Upper lobe of left lung (tissue), 6 donors: ENCODE data around the gene MYNN. TPM values are rescaled to one million over a fixed set of nuclear protein-coding genes. Genes with fewer than 3 reads are reported as not detected.

Source experiments
- ATAC-seq, 2 donors: fragments of 200-7000 bp; cut with Tn5 transposase; one replicate each; pipeline ENCODE4 v1.9.1; 2022; ENCODE audit warnings: mild to moderate bottlenecking in 2 of 2, moderate library complexity in 2 of 2; ENCODE audit not compliant: low FRiP score in 2 of 2
- DNase-seq, 2 donors: peaks; one replicate each; pipeline ENCODE4 v3.0.0-alpha.2; 2019 to 2020
- H3K27ac ChIP-seq, 4 donors: fragments of 200-600 bp; sonication (generic); one replicate each; pipeline ENCODE4 v1.5.1; 2016 to 2019
- H3K27me3 ChIP-seq, 4 donors: fragments of 200-600 bp; sonication (generic); one replicate each; pipeline ENCODE4 v1.5.1; 2017 to 2019
- H3K36me3 ChIP-seq, 4 donors: fragments of 200-600 bp; sonication (generic); one replicate each; pipeline ENCODE4 v1.5.1; 2016 to 2019
- H3K4me1 ChIP-seq, 4 donors: fragments of 200-600 bp; sonication (generic); one replicate each; pipeline ENCODE4 v1.5.1; 2018 to 2019
- H3K4me3 ChIP-seq, 4 donors: fragments of 200-600 bp; sonication (generic); one replicate each; pipeline ENCODE4 v1.5.1; 2017 to 2019; ENCODE audit warnings: mild to moderate bottlenecking in 2 of 4, moderate library complexity in 1 of 4
- H3K9me3 ChIP-seq, 4 donors: fragments of 200-600 bp; sonication (generic); one replicate each; pipeline ENCODE4 v1.5.1; 2018 to 2019
- CTCF ChIP-seq, 6 experiments: fragments of 450-650 bp in 4 of 6; fragments of 200-600 bp in 2 of 6; sonication (generic) in 2 of 6; IDR thresholded peaks; one replicate each; pipeline ENCODE4 v1.5.1; 2016 to 2019; ENCODE audit warnings: antibody characterized with exemption in 6 of 6
- EP300 ChIP-seq, 4 donors: sonication (generic); formaldehyde crosslinking; IDR thresholded peaks; one replicate each; pipeline ENCODE4 v1.5.1; 2017; ENCODE audit warnings: antibody characterized with exemption in 4 of 4, control low read depth in 2 of 4
- POLR2A ChIP-seq, 4 donors: fragments of 450-650 bp; IDR thresholded peaks; one replicate each; pipeline ENCODE4 v1.5.1; 2016 to 2017; ENCODE audit warnings: antibody characterized with exemption in 4 of 4, mild to moderate bottlenecking in 2 of 4
- POLR2AphosphoS5 ChIP-seq, 2 donors: sonication (generic); formaldehyde crosslinking; IDR thresholded peaks; one replicate each; pipeline ENCODE4 v1.5.1; 2017; ENCODE audit warnings: antibody characterized with exemption in 2 of 2
- WGBS, 2 donors: methylation state at CpG; one replicate each; pipeline ENCODE4 v1.1.5; 2017 to 2018; 5-methylcytosine and 5-hydroxymethylcytosine counted together
- total RNA-seq, 6 donors: library from RNA; depleted of rRNA in 4 of 6; stranded (reverse); fragments of >200 nt in 4 of 6; gene quantifications; one replicate each; pipeline versions ENCODE4 v1.1.0 to v1.2.1, GENCODE V29; 2016 to 2021
- donor health status: DM: no; HTN: no; CAD: no; lungs with moderate emphysema.
- donor health status: DM: no; HTN: yes; CAD: no; lungs with severe emphysema.

MYNN gene
- total RNA-seq, 6 donors from 2014 or later = 2.3 to 22.5 (median 10.9) TPM

GRCh38 chr3:169764882-169765612 is 8.1 kb upstream of the MYNN start, which contains the start of gene TERC:
Gene TERC (minus strand): TSS chr3:169765060.
- no peaks in the 10 kb centered on the region for H3K27me3 ChIP-seq
- peak within 1 kb of the TSS; percentile 93 to 99 (median 96) for H3K27ac ChIP-seq
- peak within 1 kb of the TSS; percentile 56 to 89 (median 72) for H3K4me3 ChIP-seq
- TF ChIP-seq POLR2A (IDR thresholded peaks at IDR 0.05) = peak; percentile 89 to 97 (median 96)
- peak; percentile 95 to 97 for TF ChIP-seq POLR2AphosphoS5 (IDR thresholded peaks at IDR 0.05)
- peak in 1 of 4 donors; percentile 26 for TF ChIP-seq EP300 (IDR thresholded peaks at IDR 0.05)
- no peak for TF ChIP-seq CTCF (IDR thresholded peaks at IDR 0.05)
- no peaks in the 10 kb centered on the region for H3K9me3 ChIP-seq
- peaks cover 0 to 9% (median 5%) of the 10 kb centered on the region in 4 donors for H3K4me1 ChIP-seq
- DNase-seq = peak; percentile 93 to 96
- no peaks in the 10 kb centered on the region for H3K36me3 ChIP-seq
- 9 to 15% methylated on average over 28 to 42 of the region's 42 CpGs for WGBS, 2 donors
- ATAC-seq = peak; percentile 95 to 96

GRCh38 chr3:169769287-169770181 is 3.7 kb upstream of the MYNN start, which contains the start of gene ACTRT3:
Gene ACTRT3 (minus strand): TSS chr3:169769561. CDS start chr3:169769520, 41 bp downstream.
- Histone ChIP-seq H3K27ac (peak within 1 kb of the TSS; percentile 85 to 92 (median 87)), H3K4me1 (peaks cover 7 to 10% (median 7%) of the 10 kb centered on the region in 4 donors), H3K27me3 (no peaks in the 10 kb centered on the region), H3K9me3 (no peaks in the 10 kb centered on the region), H3K4me3 (peak within 1 kb of the TSS; percentile 35 to 70 (median 55)), H3K36me3 (peaks cover 0 to 1% (median 0%) of the 10 kb centered on the region in 4 donors)
- DNase-seq (peak; percentile 59 to 93), ATAC-seq (peak; percentile 22 to 23)
- 7 to 9% methylated on average over 10 to 19 of the region's 51 CpGs for WGBS, 2 donors
- peak in 2 of 4 donors; percentile 63 to 66 for TF ChIP-seq POLR2A (IDR thresholded peaks at IDR 0.05)
- TF ChIP-seq CTCF (IDR thresholded peaks at IDR 0.05) = peak in 1 of 6 experiments; percentile 5
- TF ChIP-seq EP300 (IDR thresholded peaks at IDR 0.05) = no peak
- peak in 1 of 2 donors; percentile 21 for TF ChIP-seq POLR2AphosphoS5 (IDR thresholded peaks at IDR 0.05)

GRCh38 chr3:169771497-169772304 is 1.5 kb upstream of the MYNN start:
- no peaks in the 10 kb centered on the region for H3K9me3 ChIP-seq
- peak overlapping the region; percentile 98 to 100 (median 98) for H3K27ac ChIP-seq
- peaks cover 15 to 27% (median 23%) of the 10 kb centered on the region in 4 donors for H3K4me1 ChIP-seq
- H3K36me3 ChIP-seq = peaks cover 0 to 18% (median 2%) of the 10 kb centered on the region in 4 donors
- DNase-seq (no peak), ATAC-seq (peak in 1 of 2 donors; percentile 61)
- peak overlapping the region; percentile 19 to 78 (median 73) for H3K4me3 ChIP-seq
- TF ChIP-seq CTCF (IDR thresholded peaks at IDR 0.05) (no peak), POLR2A (IDR thresholded peaks at IDR 0.05) (peak in 1 of 4 donors; percentile 35), EP300 (IDR thresholded peaks at IDR 0.05) (no peak), POLR2AphosphoS5 (IDR thresholded peaks at IDR 0.05) (peak; percentile 2 to 26)
- no peaks in the 10 kb centered on the region for H3K27me3 ChIP-seq
- 0 to 1% methylated on average over 27 of the region's 27 CpGs for WGBS, 2 donors

GRCh38 chr3:169772305-169772896 is 795 bp upstream of the MYNN start:
- Histone ChIP-seq H3K4me3 (peak overlapping the region; percentile 69 to 84 (median 78)), H3K27ac (peak overlapping the region; percentile 98 to 100 (median 98)), H3K4me1 (peaks cover 15 to 27% (median 23%) of the 10 kb centered on the region in 4 donors), H3K36me3 (peaks cover 0 to 25% (median 4%) of the 10 kb centered on the region in 4 donors), H3K27me3 (no peaks in the 10 kb centered on the region), H3K9me3 (no peaks in the 10 kb centered on the region)
- DNase-seq = peak in 1 of 2 donors; percentile 78
- TF ChIP-seq EP300 (IDR thresholded peaks at IDR 0.05) (no peak), CTCF (IDR thresholded peaks at IDR 0.05) (no peak), POLR2AphosphoS5 (IDR thresholded peaks at IDR 0.05) (no peak), POLR2A (IDR thresholded peaks at IDR 0.05) (no peak)
- WGBS, 2 donors = 1% methylated on average over 15 of the region's 15 CpGs
- ATAC-seq = peak; percentile 79 to 83
